ENCODE data around the gene MAP1LC3A. TPM values are rescaled to one million over a fixed set of nuclear protein-coding genes. Genes with fewer than 3 reads are reported as not detected.
"Not testable (repeated sequence)": the region's sequence is repeated elsewhere in the genome, so short reads cannot be mapped to it uniquely, and the experiment has no call there.

MAP1LC3A gene
- total and polyA plus RNA-seq, 2 experiments from 2014 or later, result 80.3 to 83.1 TPM

- Histone ChIP-seq H3K9me3 (ENCODE audit: low read depth) (no peaks in the 10 kb centered on the region), H4K20me1 (ENCODE audit: insufficient read depth) (no peaks in the 10 kb centered on the region), H3K9ac (no peak overlapping the region), H3K4me3 (no peak overlapping the region), H2AFZ (no peak overlapping the region), H3K27ac (peak overlapping the region; percentile 22), H3F3A (ENCODE audit: insufficient read depth) (peaks cover 41% of the 10 kb centered on the region), H3K4me1 (ENCODE audit: insufficient read depth) (peaks cover 11% of the 10 kb centered on the region), H3K27me3 (replicated peaks; ENCODE audit: insufficient read depth) (no peaks in the 10 kb centered on the region), H3K79me2 (ENCODE audit: insufficient read depth) (peaks cover 45% of the 10 kb centered on the region), H3K4me2 (ENCODE audit: unreplicated experiment) (no peak overlapping the region), H3K9me2 (ENCODE audit: insufficient read depth) (no peaks in the 10 kb centered on the region), H3K36me3 (ENCODE audit: low read depth) (peaks cover 28% of the 10 kb centered on the region)
- TF ChIP-seq EZH2phosphoT487 (IDR thresholded peaks at IDR 0.05; ENCODE audit: insufficient read depth, low read depth) (no peak), EZH2 (IDR thresholded peaks at IDR 0.05; ENCODE audit: insufficient read depth, poor library complexity, severe bottlenecking) (no peak)
- in situ Hi-C loops (cut with MboI), result no loop called here
- no peak for DNase-seq
Observed at GRCh38 chr20:34512955-34513419, 45.5 kb upstream of the MAP1LC3A start.

GRCh38 chr20:34514034-34514433 is 44.5 kb upstream of the MAP1LC3A start:
- Histone ChIP-seq H3K79me2 (ENCODE audit: insufficient read depth) (peaks cover 45% of the 10 kb centered on the region), H3K36me3 (ENCODE audit: low read depth) (peaks cover 21% of the 10 kb centered on the region; the same call in 1 of the 2 replicates), H3K4me1 (ENCODE audit: insufficient read depth) (peaks cover 12% of the 10 kb centered on the region), H3F3A (ENCODE audit: insufficient read depth) (peaks cover 34% of the 10 kb centered on the region)
- DNase-seq; H3K27me3 ChIP-seq (replicated peaks; ENCODE audit: insufficient read depth); H3K9ac ChIP-seq; H3K27ac ChIP-seq; H3K9me2 ChIP-seq (ENCODE audit: insufficient read depth); in situ Hi-C loops (cut with MboI); H4K20me1 ChIP-seq (ENCODE audit: insufficient read depth); H2AFZ ChIP-seq; H3K4me3 ChIP-seq; H3K4me2 ChIP-seq (ENCODE audit: unreplicated experiment); H3K9me3 ChIP-seq (ENCODE audit: low read depth): not testable (repeated sequence)
- WGBS, 2 experiments (ENCODE audit: low coverage in 1 of 2, low lambda C conversion rate in 2 of 2, missing lambda C conversion rate in 2 of 2), result 96 to 97% methylated on average over 17 of the region's 17 CpGs

DNA sequence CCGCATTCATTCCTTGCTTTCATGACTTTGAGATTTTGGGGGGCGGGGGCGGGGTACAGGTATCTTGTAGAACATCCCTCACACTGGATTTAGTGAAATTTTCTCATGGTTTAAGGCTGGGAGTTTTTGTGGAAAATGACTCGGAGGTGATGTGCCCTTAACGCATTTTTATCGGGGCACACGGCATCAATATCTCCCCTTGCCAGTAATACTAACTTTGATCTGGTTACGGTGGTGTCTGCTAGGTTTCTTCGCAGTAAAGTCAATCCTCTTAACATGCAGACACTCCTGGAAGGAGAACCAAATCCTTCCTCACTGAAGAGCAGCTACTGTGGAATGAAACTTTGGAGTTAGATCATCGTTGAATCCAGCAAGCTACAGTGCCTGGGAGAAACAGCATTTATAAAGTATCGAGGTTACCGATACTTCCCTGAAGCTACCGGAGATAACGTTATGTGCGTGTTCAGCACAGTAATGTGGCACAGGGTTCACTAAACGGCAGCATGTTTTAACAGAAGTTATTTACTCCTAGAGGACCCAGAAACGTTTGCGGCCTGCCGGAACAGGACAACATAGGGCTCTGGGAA is 43.5 kb upstream of the MAP1LC3A start:
- peak overlapping the region; percentile 94 for H3K9ac ChIP-seq
- no peak overlapping the region for H2AFZ ChIP-seq
- peaks cover 34% of the 10 kb centered on the region for H3F3A ChIP-seq (ENCODE audit: insufficient read depth)
- peaks cover 18% of the 10 kb centered on the region; the same call in 1 of the 2 replicates for H3K36me3 ChIP-seq (ENCODE audit: low read depth)
- H3K27me3 ChIP-seq (replicated peaks; ENCODE audit: insufficient read depth), result no peaks in the 10 kb centered on the region
- no peaks in the 10 kb centered on the region for H4K20me1 ChIP-seq (ENCODE audit: insufficient read depth)
- H3K27ac ChIP-seq, result peak overlapping the region; percentile 85
- no peak for TF ChIP-seq EZH2 (IDR thresholded peaks at IDR 0.05; ENCODE audit: insufficient read depth, poor library complexity, severe bottlenecking)
- no peak for TF ChIP-seq EZH2phosphoT487 (IDR thresholded peaks at IDR 0.05; ENCODE audit: insufficient read depth, low read depth)
- DNase-seq, result peak; percentile 22
- no peaks in the 10 kb centered on the region for H3K9me3 ChIP-seq (ENCODE audit: low read depth)
- WGBS, 2 experiments (ENCODE audit: low coverage in 1 of 2, low lambda C conversion rate in 2 of 2, missing lambda C conversion rate in 2 of 2), result 64 to 70% methylated on average over 19 of the region's 19 CpGs
- in situ Hi-C loops (cut with MboI), result no loop called here
- peaks cover 48% of the 10 kb centered on the region for H3K79me2 ChIP-seq (ENCODE audit: insufficient read depth)
- peaks cover 12% of the 10 kb centered on the region for H3K4me1 ChIP-seq (ENCODE audit: insufficient read depth)
- H3K4me3 ChIP-seq, result peak overlapping the region; percentile 85
- no peaks in the 10 kb centered on the region for H3K9me2 ChIP-seq (ENCODE audit: insufficient read depth)
- H3K4me2 ChIP-seq (ENCODE audit: unreplicated experiment), result peak overlapping the region; percentile 88

DNA sequence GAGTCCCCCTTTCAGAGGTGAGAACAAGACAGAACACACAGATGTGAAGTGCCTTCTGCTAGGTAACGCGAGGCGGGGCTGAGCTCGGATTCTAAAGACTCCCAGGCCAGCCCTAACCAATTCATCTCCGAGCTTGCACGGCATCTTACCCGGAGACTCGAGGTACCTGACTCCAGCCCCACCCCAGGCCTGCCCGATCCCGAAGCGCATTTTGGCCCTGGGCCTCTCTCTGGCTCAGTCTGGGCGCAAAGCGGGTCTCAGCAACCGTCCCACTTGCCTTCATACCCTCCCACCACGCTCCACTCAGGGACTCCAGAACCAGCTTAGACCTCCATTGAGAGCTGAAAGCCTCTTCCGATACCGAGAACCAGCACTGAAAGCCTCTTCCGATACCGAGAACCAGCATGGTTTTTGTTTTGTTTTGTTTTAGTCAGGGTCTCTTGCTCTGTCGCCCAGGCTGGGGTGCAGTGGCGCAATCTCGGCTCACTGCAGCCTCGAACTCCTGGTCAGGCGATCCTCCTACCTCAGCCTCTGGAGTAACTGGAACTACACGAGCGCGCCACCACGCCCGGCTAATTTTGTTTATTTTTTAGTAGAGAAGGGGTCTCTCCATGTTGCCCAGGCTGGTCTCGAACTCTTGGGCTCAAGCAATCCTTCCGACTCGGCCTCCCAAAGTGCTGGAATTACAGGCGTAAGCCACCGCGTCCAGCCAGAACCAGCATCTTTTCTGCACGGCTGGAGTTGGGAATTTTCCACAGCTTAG is 42.9 kb upstream of the MAP1LC3A start:
- H3F3A ChIP-seq (ENCODE audit: insufficient read depth), result peaks cover 34% of the 10 kb centered on the region
- no peaks in the 10 kb centered on the region for H4K20me1 ChIP-seq (ENCODE audit: insufficient read depth)
- H3K27ac ChIP-seq, result peak overlapping the region; percentile 85
- WGBS, 2 experiments (ENCODE audit: low coverage in 1 of 2, low lambda C conversion rate in 2 of 2, missing lambda C conversion rate in 2 of 2), result 24 to 28% methylated on average over 36 of the region's 36 CpGs
- in situ Hi-C loops (cut with MboI), result no loop called here
- no peaks in the 10 kb centered on the region for H3K9me2 ChIP-seq (ENCODE audit: insufficient read depth)
- TF ChIP-seq EZH2phosphoT487 (IDR thresholded peaks at IDR 0.05; ENCODE audit: insufficient read depth, low read depth) (no peak), EZH2 (IDR thresholded peaks at IDR 0.05; ENCODE audit: insufficient read depth, poor library complexity, severe bottlenecking) (no peak)
- peak overlapping the region; percentile 94 for H3K9ac ChIP-seq
- H3K9me3 ChIP-seq (ENCODE audit: low read depth), result no peaks in the 10 kb centered on the region
- H3K36me3 ChIP-seq (ENCODE audit: low read depth), result peaks cover 23% of the 10 kb centered on the region; the same call in 1 of the 2 replicates
- H3K79me2 ChIP-seq (ENCODE audit: insufficient read depth), result peaks cover 55% of the 10 kb centered on the region
- H3K4me3 ChIP-seq, result peak overlapping the region; percentile 85
- H3K27me3 ChIP-seq (replicated peaks; ENCODE audit: insufficient read depth), result no peaks in the 10 kb centered on the region
- DNase-seq, result peak; percentile 19
- peaks cover 12% of the 10 kb centered on the region for H3K4me1 ChIP-seq (ENCODE audit: insufficient read depth)
- H2AFZ ChIP-seq, result peak overlapping the region; percentile 64
- peak overlapping the region; percentile 88 for H3K4me2 ChIP-seq (ENCODE audit: unreplicated experiment)

Data from GM23248 (cell line).